HG03103 (cell line): Measurements from ENCODE around the gene ARHGAP26.
A peak's percentile ranks its signal among the peaks of the same experiment; 100 is the strongest.

Source experiments
- ATAC-seq: cut with Tn5 transposase; IDR thresholded peaks from one replicate; pipeline ENCODE4 v1.9.1; 2021; ENCODE audit warnings: low read depth; ENCODE audit not compliant: unreplicated experiment

Gene ARHGAP26

DNA sequence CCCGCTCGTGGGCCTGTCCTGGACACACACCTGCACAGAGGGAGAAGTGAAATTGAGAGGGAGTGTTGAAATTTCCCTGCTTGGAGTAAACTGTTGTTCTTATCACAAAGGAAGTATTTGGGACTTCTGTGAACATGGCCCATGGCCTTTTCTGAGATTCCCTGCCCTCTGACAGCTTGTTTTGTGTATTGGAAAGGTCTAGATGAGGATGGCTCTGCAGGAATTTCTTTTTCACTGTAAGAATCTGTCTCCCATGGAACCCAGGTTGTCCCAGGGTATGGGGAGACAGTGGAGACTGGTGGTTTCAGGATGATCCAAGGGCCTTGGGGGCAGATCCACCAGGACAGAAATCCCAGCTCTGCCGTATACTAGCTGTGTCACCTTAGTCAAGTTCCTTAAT, 121.8 kb downstream of the ARHGAP26 start:
- ATAC-seq = no peak

GRCh38 chr5:142894315-142894714, 124.1 kb downstream of the ARHGAP26 start:
- no peak for ATAC-seq

- ATAC-seq = no peak
Measured at GRCh38 chr5:142894749-142895148, 124.6 kb downstream of the ARHGAP26 start.

GRCh38 chr5:142896325-142897007, 126.3 kb downstream of the ARHGAP26 start:
- no peak for ATAC-seq

- ATAC-seq = no peak
Measured at GRCh38 chr5:142897328-142897727, 127.2 kb downstream of the ARHGAP26 start.

DNA sequence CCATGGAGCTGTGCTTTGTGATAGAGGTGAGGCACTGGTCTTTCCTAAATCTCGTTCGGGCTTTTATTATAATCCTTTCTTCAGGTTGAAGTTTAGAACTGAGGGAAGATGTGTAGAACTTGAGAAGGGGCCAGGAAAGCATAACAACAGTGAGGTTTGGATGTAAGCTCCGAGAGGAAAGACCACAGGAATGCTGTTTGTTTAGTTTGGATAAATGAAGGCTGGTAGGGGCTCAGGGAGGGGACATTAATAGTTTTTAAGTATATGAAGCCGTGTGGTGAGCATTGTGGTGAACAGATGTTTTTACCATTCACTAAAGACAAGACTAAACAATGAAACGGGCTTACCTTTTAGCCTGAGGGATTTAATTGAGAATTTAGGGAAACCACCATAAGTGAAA, 130.8 kb downstream of the ARHGAP26 start:
- ATAC-seq = no peak

DNA sequence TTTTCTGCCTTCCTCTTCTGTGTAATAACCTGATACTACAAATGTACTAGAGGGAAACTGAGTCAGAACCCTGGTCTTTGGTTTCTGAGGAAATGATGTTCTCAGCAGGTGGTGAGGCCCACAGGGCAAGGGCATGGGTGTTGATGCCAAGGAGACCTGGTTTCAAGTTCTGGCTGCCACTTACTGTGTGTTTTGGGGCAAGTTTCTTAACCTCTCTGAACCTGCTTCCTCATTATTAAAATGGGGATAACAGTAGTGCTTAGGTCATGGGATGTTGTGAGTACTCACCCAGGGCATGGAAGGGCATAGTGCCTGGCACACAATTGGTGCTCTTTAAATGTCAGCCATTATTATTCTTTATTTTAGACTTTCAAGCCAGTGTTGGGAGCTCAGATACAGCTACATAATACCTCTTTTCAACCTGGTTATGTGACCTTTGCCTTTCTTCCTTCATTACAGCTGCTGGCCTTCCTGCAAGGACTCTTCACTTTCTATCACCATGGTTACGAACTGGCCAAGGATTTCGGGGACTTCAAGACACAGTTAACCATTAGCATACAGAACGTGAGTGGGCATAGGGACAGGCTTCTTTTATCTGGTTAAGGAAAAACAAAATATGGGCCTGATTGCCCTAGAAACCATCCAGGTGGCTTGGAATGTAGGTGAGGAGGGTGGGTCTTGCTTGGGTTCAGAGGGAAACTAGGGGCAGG, 131.5 kb downstream of the ARHGAP26 start:
- ATAC-seq = no peak

DNA sequence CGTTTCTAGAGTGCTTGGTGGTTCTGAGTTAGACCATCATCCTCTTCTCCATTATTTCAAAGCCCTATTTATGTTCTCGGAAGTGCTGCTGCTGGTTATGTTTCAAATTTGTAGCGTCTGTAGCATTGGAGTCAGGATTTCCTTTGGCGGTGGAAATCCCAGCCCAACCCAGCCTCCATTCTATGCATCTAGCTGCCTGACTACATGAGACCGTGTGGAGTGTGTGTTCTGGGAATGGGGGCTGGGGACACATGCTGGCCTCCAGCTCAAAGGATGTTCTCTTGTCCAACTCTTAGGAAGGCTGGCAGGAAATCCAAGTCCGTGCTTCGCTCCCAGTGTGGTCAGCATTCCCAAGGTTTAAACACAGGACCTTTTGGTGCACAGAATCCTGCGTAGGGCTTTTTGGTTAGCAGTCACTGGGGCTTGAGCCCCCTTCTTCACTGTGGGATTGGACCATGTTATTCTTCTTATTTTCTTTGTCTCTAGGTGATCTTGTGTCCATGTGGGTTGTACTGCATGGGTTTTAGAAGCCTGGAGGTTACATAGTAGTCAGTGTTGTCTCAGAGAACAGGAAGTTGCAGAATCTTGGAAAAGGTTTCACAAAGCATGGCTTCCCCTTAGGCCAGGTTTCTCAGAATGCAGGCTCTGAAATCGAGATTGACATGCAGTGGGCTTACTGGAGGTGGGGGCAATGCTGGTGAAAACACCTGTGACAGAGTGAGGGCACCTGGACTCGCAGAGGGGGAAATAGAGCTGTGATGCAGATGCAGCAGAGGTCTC, 132.2 kb downstream of the ARHGAP26 start:
- ATAC-seq = no peak

GRCh38 chr5:142904416-142904815, 134.2 kb downstream of the ARHGAP26 start:
- ATAC-seq = no peak

- ATAC-seq = no peak
Measured at GRCh38 chr5:142905348-142905747, 135.2 kb downstream of the ARHGAP26 start.

- ATAC-seq = no peak
Measured at GRCh38 chr5:142906863-142907671, 136.9 kb downstream of the ARHGAP26 start.

DNA sequence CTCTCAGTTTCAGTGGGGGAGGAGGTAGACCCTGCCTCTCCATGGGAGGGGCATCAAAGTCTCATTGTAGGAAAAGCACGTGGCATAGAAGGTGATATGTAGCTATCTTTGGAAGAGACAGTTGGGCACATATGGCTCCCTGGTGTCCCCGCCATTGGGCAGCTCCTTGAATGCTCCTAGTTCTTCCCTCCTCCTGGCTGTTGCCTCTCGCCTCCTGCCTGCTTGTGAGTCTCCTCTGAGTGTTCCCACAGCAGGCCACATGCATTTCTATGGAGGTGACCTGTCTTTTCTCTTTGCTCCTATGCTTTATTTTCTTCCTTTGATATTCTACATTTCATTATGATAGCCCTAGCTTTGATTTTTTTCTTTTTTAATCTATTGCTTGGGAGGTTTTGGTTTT, 138.5 kb downstream of the ARHGAP26 start:
- ATAC-seq = no peak

GRCh38 chr5:142910128-142910527, 140.0 kb downstream of the ARHGAP26 start:
- ATAC-seq = no peak

- no peak for ATAC-seq
Measured at GRCh38 chr5:142911170-142911569, 141.0 kb downstream of the ARHGAP26 start.

DNA sequence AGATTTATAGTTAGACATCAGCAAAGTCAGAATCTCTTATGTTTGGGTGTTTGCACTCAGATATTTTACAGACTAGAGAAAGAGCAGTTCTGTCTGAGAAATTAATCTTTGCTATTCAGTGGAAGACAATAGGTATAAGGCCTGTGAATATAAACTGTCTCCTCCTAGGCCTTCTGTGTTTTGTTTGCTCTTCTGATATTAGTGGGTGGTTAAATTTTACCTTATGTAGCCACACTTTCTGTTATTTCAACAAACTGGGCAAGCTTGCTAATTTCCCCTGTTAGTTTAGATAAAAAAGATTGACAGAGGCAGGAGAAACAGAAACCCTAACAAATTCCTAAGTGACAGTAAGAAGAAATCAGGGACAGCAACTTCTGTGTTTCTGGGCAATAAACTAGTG, 141.6 kb downstream of the ARHGAP26 start:
- no peak for ATAC-seq

DNA sequence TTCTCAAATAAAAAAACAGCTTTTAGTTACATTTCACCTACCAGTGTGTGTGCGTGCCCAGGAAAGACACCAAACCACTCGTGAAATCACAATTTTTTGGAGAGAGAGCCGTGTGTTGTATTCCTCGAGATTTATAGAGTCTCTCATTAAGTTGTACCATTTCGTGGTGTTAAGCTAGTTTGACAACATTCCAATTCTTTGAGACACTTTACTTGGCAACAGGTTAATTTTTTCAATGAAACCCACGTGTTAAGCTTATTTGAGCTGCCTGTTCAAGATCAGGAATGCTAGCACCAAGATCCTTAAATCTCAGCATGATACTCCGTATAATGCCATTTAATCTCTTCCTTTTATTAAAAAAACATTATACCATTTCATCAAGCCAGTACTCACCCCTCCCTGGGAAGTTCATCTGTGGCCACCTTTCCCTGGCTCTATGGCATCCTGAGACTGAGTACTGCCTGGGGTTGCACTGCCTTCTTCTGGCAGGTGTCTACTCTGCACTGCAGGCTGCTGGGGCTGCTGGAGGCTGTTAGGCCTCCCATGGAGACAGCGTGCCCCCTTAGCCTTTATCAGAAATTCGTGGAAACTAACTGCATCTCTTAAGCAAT, 143.7 kb downstream of the ARHGAP26 start:
- no peak for ATAC-seq

DNA sequence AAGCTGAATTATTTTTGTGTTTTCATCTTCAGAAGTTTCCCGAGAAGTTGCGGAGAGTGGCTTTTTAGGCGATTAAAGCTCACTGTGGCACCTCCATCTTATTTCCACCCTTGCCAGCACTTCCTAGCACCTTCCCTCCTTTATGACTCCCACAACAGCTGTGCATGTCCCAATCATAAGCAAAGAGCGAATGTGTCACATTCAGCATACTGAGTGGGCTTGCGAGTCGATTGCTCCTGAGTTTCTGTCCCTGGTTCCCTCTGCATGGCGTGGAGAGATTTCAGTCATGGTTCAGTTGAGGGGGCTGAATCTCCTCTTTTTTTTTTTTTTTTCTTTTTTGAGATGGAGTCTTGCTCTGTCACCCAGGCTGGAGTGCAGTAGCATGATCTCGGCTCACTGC, 144.9 kb downstream of the ARHGAP26 start:
- ATAC-seq = no peak

- ATAC-seq = peak; percentile 80
Measured at GRCh38 chr5:142915813-142916424, 145.7 kb downstream of the ARHGAP26 start.

DNA sequence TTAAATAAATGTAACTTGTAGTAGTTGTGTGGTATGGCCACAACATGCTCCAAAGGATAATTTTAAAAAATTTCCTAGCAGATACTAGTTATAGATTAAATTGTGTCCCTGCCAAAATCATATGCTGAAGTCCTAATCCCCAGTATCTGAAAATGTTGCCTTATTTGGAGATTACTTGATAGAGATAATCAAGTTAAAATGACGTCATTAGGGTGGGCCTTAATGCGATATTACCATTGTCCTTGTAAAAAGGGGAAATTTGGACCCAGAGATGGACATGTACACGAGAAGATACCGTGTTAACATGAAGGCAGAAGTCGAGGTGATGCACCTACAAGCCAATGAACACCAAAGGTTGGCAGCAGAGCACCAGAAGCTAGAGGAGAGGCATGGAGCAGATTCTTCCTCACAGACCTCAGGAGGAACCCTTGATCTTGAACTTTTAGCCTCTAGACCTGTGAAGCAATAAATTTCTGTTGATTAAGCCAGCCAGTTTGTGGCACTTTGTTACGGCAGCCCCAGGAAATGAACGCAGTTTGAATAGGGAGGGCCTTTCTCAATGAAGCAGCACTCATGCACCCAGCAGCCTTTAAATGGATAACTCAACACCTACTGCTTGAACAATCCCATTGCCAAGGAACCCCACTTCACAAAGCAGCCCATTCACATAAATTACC, 148.9 kb downstream of the ARHGAP26 start:
- ATAC-seq = no peak
